T-cell (primary cell): ENCODE data around the gene TXNIP. TPM values are rescaled to one million over a fixed set of nuclear protein-coding genes. Genes with fewer than 3 reads are reported as not detected.

Experiments used
- total RNA-seq, 35 experiments: library from RNA in 6 of 35; stranded (reverse) in 6 of 35; fragments of 120-200 nt in 1 of 35; gene quantifications; one replicate each; pipeline versions ENCODE4 v1.2.1 to v1.2.4 and lab custom pipeline; 2013 to 2026

The TXNIP gene
- total RNA-seq, 5 donors from 2014 or later (not counting 1 experiment from before 2014, with no cell fraction given), result 721 to 2,117 (median 773) TPM

Other genes with a start within 250 kb of the TXNIP start
- 10 to 100 TPM; 12.0 to 17.5 (median 13.4) TPM for gene RNF115, start 172.5 kb downstream of the TXNIP start, total RNA-seq
- gene POLR3C, start 172.4 kb downstream of the TXNIP start, total RNA-seq, result 10 to 100 TPM; 24.5 to 42.0 (median 38.2) TPM
- gene NUDT17, start 150.9 kb downstream of the TXNIP start, total RNA-seq, result 1 to 10 TPM; 2.8 to 7.6 (median 6.3) TPM
- gene PIAS3, start 137.5 kb downstream of the TXNIP start, total RNA-seq, result 10 to 100 TPM; 22.1 to 28.3 (median 26.8) TPM
- under 1 TPM in 1 of 5 donors, not detected in 4; 0.09 TPM for gene ANKRD35, start 110.7 kb downstream of the TXNIP start, total RNA-seq
- gene ITGA10, start 86.5 kb downstream of the TXNIP start, total RNA-seq, result 1 to 10 TPM; 1.7 to 5.1 (median 2.4) TPM
- gene PEX11B, start 77.9 kb downstream of the TXNIP start, total RNA-seq, result 10 to 100 TPM; 18.8 to 36.3 (median 34.4) TPM
- gene RBM8A, start 69.1 kb downstream of the TXNIP start, total RNA-seq, result 100 to 1,000 TPM; 124 to 153 (median 130) TPM
- 10 to 100 TPM; 43.4 to 74.4 (median 64.2) TPM for gene LIX1L, start 38.6 kb downstream of the TXNIP start, total RNA-seq
- gene ANKRD34A, start 32.0 kb downstream of the TXNIP start, total RNA-seq, result 1 to 10 TPM in 3 of 5 donors, under 1 TPM in 2; 0.68 to 3.5 (median 1.7) TPM
- gene POLR3GL, start 31.9 kb downstream of the TXNIP start, total RNA-seq, result 10 to 100 TPM; 30.9 to 41.7 (median 38.3) TPM
- not detected for gene HJV, start 25.2 kb upstream of the TXNIP start, total RNA-seq
- 1 to 10 TPM; 1.7 to 3.6 (median 2.4) TPM for gene NBPF10, start 148.2 kb upstream of the TXNIP start, total RNA-seq
- gene NOTCH2NLA, start 232.4 kb upstream of the TXNIP start, total RNA-seq, result 10 to 100 TPM; 38.8 to 67.4 (median 53.0) TPM